Mesendoderm (in vitro differentiated cells): ENCODE results near the gene MDC1.

Experiments used
- DNase-seq: peaks from one replicate; pipeline ENCODE4 v3.0.0; 2013
- H2AK5ac ChIP-seq: 2 replicates; pipeline ENCODE4 v1.6.1; 2013; ENCODE audit warnings: low read length, inconsistent platforms
- H2BK120ac ChIP-seq: 2 replicates; pipeline ENCODE4 v1.6.1; 2013; ENCODE audit warnings: low read depth, mild to moderate bottlenecking, low read length, moderate library complexity, mixed read lengths
- H2BK15ac ChIP-seq: replicated peaks from 2 replicates; pipeline ENCODE4 v1.6.1; 2013; ENCODE audit warnings: low read depth, mild to moderate bottlenecking, moderate library complexity
- H2BK5ac ChIP-seq: 2 replicates; pipeline ENCODE4 v1.6.1; 2013; ENCODE audit warnings: low read length, inconsistent platforms
- H3K18ac ChIP-seq: 2 replicates; pipeline ENCODE4 v1.6.1; 2013; ENCODE audit warnings: mild to moderate bottlenecking, low read length, mixed read lengths
- H3K23ac ChIP-seq: one replicate; pipeline ENCODE4 v1.6.1; 2013; ENCODE audit warnings: low read length
- H3K27ac ChIP-seq: 2 replicates; pipeline ENCODE4 v1.5.1; 2013; ENCODE audit warnings: low read depth, mild to moderate bottlenecking, inconsistent platforms, low read length, moderate library complexity
- H3K27me3 ChIP-seq: 2 replicates; pipeline ENCODE4 v1.6.1; 2013; ENCODE audit warnings: low read length, control low read depth, mild to moderate bottlenecking, inconsistent platforms; ENCODE audit not compliant: insufficient read depth, poor library complexity
- H3K36me3 ChIP-seq: 2 replicates; pipeline ENCODE4 v1.6.1; 2013; ENCODE audit warnings: low read length, inconsistent platforms; ENCODE audit not compliant: control insufficient read depth, insufficient read depth
- H3K4ac ChIP-seq: one replicate; pipeline ENCODE4 v1.6.1; 2013; ENCODE audit warnings: low read depth, mild to moderate bottlenecking, low read length, moderate library complexity
- H3K4me1 ChIP-seq: 2 replicates; pipeline ENCODE4 v1.6.1; 2013; ENCODE audit warnings: low read depth, low read length, inconsistent platforms; ENCODE audit not compliant: control insufficient read depth
- H3K4me2 ChIP-seq: 2 replicates; pipeline ENCODE4 v1.6.1; 2013; ENCODE audit warnings: low read length
- H3K4me3 ChIP-seq: 2 replicates; pipeline ENCODE4 v1.5.1; 2013; ENCODE audit warnings: mild to moderate bottlenecking, low read length
- H3K56ac ChIP-seq: one replicate; pipeline ENCODE4 v1.6.1; 2013; ENCODE audit warnings: low read length
- H3K79me1 ChIP-seq: 2 replicates; pipeline ENCODE4 v1.6.1; 2013; ENCODE audit warnings: low read length, inconsistent platforms
- H3K79me2 ChIP-seq: 2 replicates; pipeline ENCODE4 v1.6.1; 2013; ENCODE audit warnings: mild to moderate bottlenecking, low read length; ENCODE audit not compliant: control insufficient read depth, insufficient read depth
- H3K9ac ChIP-seq: 2 replicates; pipeline ENCODE4 v1.6.1; 2013; ENCODE audit warnings: low read length, inconsistent platforms
- H4K5ac ChIP-seq: one replicate; pipeline ENCODE4 v1.6.1; 2013; ENCODE audit warnings: low read length
- H4K8ac ChIP-seq: one replicate; pipeline ENCODE4 v1.6.1; 2013; ENCODE audit warnings: low read depth, mild to moderate bottlenecking, control low read depth, low read length, moderate library complexity
- WGBS: extraction: QIAGEN DNeasy Blood & Tissue Kit; methylation state at CpG from one replicate; pipeline ENCODE4 v1.1.7; 2013; ENCODE audit warnings: low lambda C conversion rate, missing lambda C conversion rate; ENCODE audit not compliant: insufficient coverage; ENCODE audit errors: extremely low coverage; 5-methylcytosine and 5-hydroxymethylcytosine counted together

Gene MDC1

GRCh38 chr6:30742316-30743098 is 25.4 kb upstream of the MDC1 start, which contains the start of gene FLOT1:
TSS of gene FLOT1 (minus strand) at chr6:30742687. CDS start at chr6:30742189, 498 bp downstream.
- no peak within 1 kb of the TSS for H4K8ac ChIP-seq
- H3K4me1 ChIP-seq = peaks cover 8% of the 10 kb centered on the region
- H4K5ac ChIP-seq = peak within 1 kb of the TSS; percentile 78
- no peak within 1 kb of the TSS for H2BK15ac ChIP-seq
- peaks cover 12% of the 10 kb centered on the region for H3K79me1 ChIP-seq
- H3K9ac ChIP-seq = peak within 1 kb of the TSS; percentile 100
- peak within 1 kb of the TSS; percentile 77 for H3K18ac ChIP-seq
- peak within 1 kb of the TSS; percentile 91 for H3K27ac ChIP-seq
- peak within 1 kb of the TSS; percentile 98 for H3K56ac ChIP-seq
- peak within 1 kb of the TSS; percentile 99 for H3K4me3 ChIP-seq
- WGBS = no CpG with 5 or more reads among the region's 66 CpGs
- H2BK5ac ChIP-seq = peak within 1 kb of the TSS; percentile 96
- H3K36me3 ChIP-seq = peaks cover 8% of the 10 kb centered on the region
- H3K79me2 ChIP-seq = peaks cover 29% of the 10 kb centered on the region
- peak within 1 kb of the TSS; percentile 77 for H3K4ac ChIP-seq
- H2BK120ac ChIP-seq = peak within 1 kb of the TSS; percentile 33
- DNase-seq = peak; percentile 99
- peak within 1 kb of the TSS; percentile 81 for H3K4me2 ChIP-seq
- H3K23ac ChIP-seq = peak within 1 kb of the TSS; percentile 82
- no peaks in the 10 kb centered on the region for H3K27me3 ChIP-seq
- H2AK5ac ChIP-seq = peak within 1 kb of the TSS; percentile 95

- Histone ChIP-seq H3K27ac (peak overlapping the region; percentile 84), H3K79me2 (peaks cover 29% of the 10 kb centered on the region), H3K27me3 (no peaks in the 10 kb centered on the region), H2AK5ac (peak overlapping the region; percentile 95), H3K4me2 (peak overlapping the region; percentile 81), H3K4me1 (peaks cover 8% of the 10 kb centered on the region), H2BK120ac (peak overlapping the region; percentile 33), H3K79me1 (peaks cover 13% of the 10 kb centered on the region), H3K4me3 (peak overlapping the region; percentile 72), H4K5ac (peak overlapping the region; percentile 78), H3K23ac (peak overlapping the region; percentile 51), H2BK15ac (no peak overlapping the region), H3K4ac (peak overlapping the region; percentile 22), H3K9ac (peak overlapping the region; percentile 98), H3K36me3 (peaks cover 10% of the 10 kb centered on the region), H3K56ac (peak overlapping the region; percentile 98), H3K18ac (peak overlapping the region; percentile 63), H2BK5ac (peak overlapping the region; percentile 96), H4K8ac (no peak overlapping the region)
- no CpG with 5 or more reads among the region's 13 CpGs for WGBS
- no peak for DNase-seq
Observed at GRCh38 chr6:30741789-30742315, 24.8 kb upstream of the MDC1 start.

GRCh38 chr6:30741063-30741779 is 24.1 kb upstream of the MDC1 start:
- Histone ChIP-seq H3K18ac (no peak overlapping the region), H3K79me2 (peaks cover 29% of the 10 kb centered on the region), H3K4ac (no peak overlapping the region), H3K4me1 (peaks cover 8% of the 10 kb centered on the region), H3K56ac (peak overlapping the region; percentile 98), H2BK5ac (peak overlapping the region; percentile 96), H3K9ac (peak overlapping the region; percentile 98), H2BK15ac (no peak overlapping the region), H3K79me1 (peaks cover 13% of the 10 kb centered on the region), H3K27ac (peak overlapping the region; percentile 84), H3K4me3 (peak overlapping the region; percentile 72), H3K23ac (no peak overlapping the region), H3K36me3 (peaks cover 11% of the 10 kb centered on the region), H3K4me2 (peak overlapping the region; percentile 81), H3K27me3 (no peaks in the 10 kb centered on the region), H4K5ac (no peak overlapping the region), H2BK120ac (no peak overlapping the region), H4K8ac (no peak overlapping the region), H2AK5ac (no peak overlapping the region)
- no peak for DNase-seq
- no CpG with 5 or more reads among the region's 8 CpGs for WGBS

- H4K5ac ChIP-seq = no peak overlapping the region
- H3K4me2 ChIP-seq = no peak overlapping the region
- no peak for DNase-seq
- no peak overlapping the region for H3K4ac ChIP-seq
- no peaks in the 10 kb centered on the region for H3K27me3 ChIP-seq
- no peak overlapping the region for H2BK5ac ChIP-seq
- peaks cover 13% of the 10 kb centered on the region for H3K36me3 ChIP-seq
- H3K9ac ChIP-seq = no peak overlapping the region
- H3K79me2 ChIP-seq = peaks cover 29% of the 10 kb centered on the region
- H3K4me1 ChIP-seq = peaks cover 8% of the 10 kb centered on the region
- H3K27ac ChIP-seq = no peak overlapping the region
- H4K8ac ChIP-seq = no peak overlapping the region
- H3K56ac ChIP-seq = no peak overlapping the region
- H2AK5ac ChIP-seq = no peak overlapping the region
- no peak overlapping the region for H3K18ac ChIP-seq
- WGBS = no CpG with 5 or more reads among the region's 2 CpGs
- peaks cover 13% of the 10 kb centered on the region for H3K79me1 ChIP-seq
- H2BK120ac ChIP-seq = no peak overlapping the region
- H2BK15ac ChIP-seq = no peak overlapping the region
- H3K4me3 ChIP-seq = no peak overlapping the region
- H3K23ac ChIP-seq = no peak overlapping the region
Observed at GRCh38 chr6:30740540-30740870, 23.4 kb upstream of the MDC1 start.

- H3K27ac ChIP-seq = no peak overlapping the region
- H2BK15ac ChIP-seq = no peak overlapping the region
- no peak overlapping the region for H3K23ac ChIP-seq
- no peak for DNase-seq
- H4K8ac ChIP-seq = no peak overlapping the region
- H3K79me1 ChIP-seq = peaks cover 13% of the 10 kb centered on the region
- H3K4me2 ChIP-seq = no peak overlapping the region
- WGBS = no CpG with 5 or more reads among the region's 6 CpGs
- H3K56ac ChIP-seq = no peak overlapping the region
- no peak overlapping the region for H4K5ac ChIP-seq
- peaks cover 13% of the 10 kb centered on the region for H3K36me3 ChIP-seq
- H3K4me1 ChIP-seq = peaks cover 4% of the 10 kb centered on the region
- H2BK120ac ChIP-seq = no peak overlapping the region
- no peak overlapping the region for H3K4me3 ChIP-seq
- no peaks in the 10 kb centered on the region for H3K27me3 ChIP-seq
- peaks cover 21% of the 10 kb centered on the region for H3K79me2 ChIP-seq
- H3K18ac ChIP-seq = no peak overlapping the region
- no peak overlapping the region for H2BK5ac ChIP-seq
- no peak overlapping the region for H3K4ac ChIP-seq
- H2AK5ac ChIP-seq = no peak overlapping the region
- H3K9ac ChIP-seq = peak overlapping the region; percentile 32
Observed at GRCh38 chr6:30738532-30738931, 21.5 kb upstream of the MDC1 start.
